SK-N-MC (cell line): ENCODE data around the gene MAGEB2.

Experiments
- EZH2 ChIP-seq: fragments of 200-600 bp; sonication (generic); IDR thresholded peaks from one replicate; pipeline ENCODE4 v1.6.1; 2017; ENCODE audit warnings: antibody characterized with exemption
- FOXP2 ChIP-seq: optimal IDR thresholded peaks from 2 replicates; pipeline ENCODE3; 2011; ENCODE audit warnings: mild to moderate bottlenecking, moderate library complexity; ENCODE audit not compliant: insufficient read depth; ENCODE audit errors: extremely low read length, control extremely low read depth
- POLR2AphosphoS5 ChIP-seq: IDR thresholded peaks from 2 replicates; pipeline ENCODE4 v1.6.1; 2012; ENCODE audit warnings: mild to moderate bottlenecking, low read depth, low read length, borderline replicate concordance

GRCh38 chrX:30241724-30242415 lies 26.5 kb downstream of the MAGEB2 start, which contains the start of gene MAGEB4:
- TF ChIP-seq POLR2AphosphoS5: no peak
- no peak for TF ChIP-seq FOXP2
- no peak for TF ChIP-seq EZH2
